GM10248 (cell line): ENCODE data around the gene SSUH2.

Experiments used
- CTCF ChIA-PET: fragments of 300-600 bp; sonication (Branson Sonifier 250); formaldehyde crosslinking; extraction: SDS; loops from one replicate; lab custom pipeline; 2021; ENCODE audit warnings: antibody characterized with exemption; lab: Yijun Ruan, JAX
- POLR2A ChIA-PET: fragments of 350-650 bp; sonication (Branson Sonifier 250); formaldehyde crosslinking; extraction: SDS; loops from one replicate; lab custom pipeline; 2020; ENCODE audit warnings: antibody characterized with exemption; lab: Yijun Ruan, JAX
- DNase-seq: peaks from one replicate; pipeline ENCODE4 v3.0.0; 2012; ENCODE audit errors: extremely low spot score
- CTCF ChIP-seq: IDR thresholded peaks from 2 replicates; pipeline ENCODE4 v1.5.1; 2012; ENCODE audit warnings: mild to moderate bottlenecking, low read depth; ENCODE audit errors: extremely low read depth, missing control alignments, control extremely low read depth

Gene SSUH2

DNA sequence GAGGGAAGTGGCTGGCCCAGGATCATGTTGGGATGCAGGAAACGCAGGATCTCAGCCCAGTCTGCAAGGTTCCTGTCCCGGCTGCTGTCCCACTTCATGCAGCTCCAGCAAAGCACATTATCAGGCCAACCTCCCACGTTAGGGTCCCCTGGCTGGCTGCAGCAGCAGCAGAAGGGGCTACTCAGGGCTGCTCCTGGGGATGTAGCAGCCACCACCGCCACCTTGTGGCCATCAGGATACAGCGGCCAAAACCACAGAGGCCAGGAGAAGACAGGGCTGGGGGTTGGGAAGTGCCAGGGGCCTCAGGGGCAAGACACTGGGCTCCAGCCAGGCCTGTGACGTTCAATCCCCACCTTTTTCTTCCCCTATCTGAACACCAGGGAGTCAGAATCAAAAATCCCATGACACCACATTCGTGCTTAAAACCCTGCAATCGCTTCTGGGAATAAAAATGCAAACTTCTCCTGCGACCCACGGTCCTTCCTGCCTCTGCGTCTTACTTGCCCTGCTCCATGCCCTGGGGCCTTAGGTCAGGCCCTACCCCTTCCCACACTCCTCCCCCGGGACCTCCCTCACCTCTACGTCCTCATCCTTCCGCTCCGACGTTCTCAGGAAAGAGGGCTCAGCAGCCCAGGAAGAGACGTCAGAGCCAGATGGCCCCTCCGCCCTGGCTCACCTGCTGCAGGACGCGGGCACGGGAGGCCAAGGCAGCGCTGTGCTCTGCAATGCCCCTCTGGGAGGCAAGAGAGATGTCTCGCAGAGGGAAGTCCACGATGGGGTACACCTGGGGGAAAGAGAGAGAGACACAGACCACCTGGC is 21.5 kb downstream of the SSUH2 start:
- ChIA-PET CTCF (interaction anchor here (0.9 to 1.4 kb wide), 6 partner anchors 16 to 302 kb away, joined by 3 to 8 read pairs (median 4); partner anchors contain the start of gene LMCD1), POLR2A (no interaction called here)
- peak; percentile 85 for DNase-seq
- peak; percentile 88 for TF ChIP-seq CTCF

GRCh38 chr3:8621872-8622271 is 22.7 kb downstream of the SSUH2 start:
- no peak for DNase-seq
- POLR2A ChIA-PET: no interaction called here
- CTCF ChIA-PET: interaction anchor here (0.9 to 1.6 kb wide), 13 partner anchors 15 to 301 kb away, joined by 3 to 8 read pairs (median 3); partner anchors contain the start of gene LMCD1
- TF ChIP-seq CTCF: no peak

- no peak for TF ChIP-seq CTCF
- ChIA-PET CTCF (interaction anchor here (1.0 to 3.1 kb wide), 5 partner anchors 12 to 187 kb away, joined by 3 to 8 read pairs (median 5); no protein-coding TSS in a partner anchor), POLR2A (no interaction called here)
- no peak for DNase-seq
Measured at GRCh38 chr3:8621141-8621540, 23.5 kb downstream of the SSUH2 start.

DNA sequence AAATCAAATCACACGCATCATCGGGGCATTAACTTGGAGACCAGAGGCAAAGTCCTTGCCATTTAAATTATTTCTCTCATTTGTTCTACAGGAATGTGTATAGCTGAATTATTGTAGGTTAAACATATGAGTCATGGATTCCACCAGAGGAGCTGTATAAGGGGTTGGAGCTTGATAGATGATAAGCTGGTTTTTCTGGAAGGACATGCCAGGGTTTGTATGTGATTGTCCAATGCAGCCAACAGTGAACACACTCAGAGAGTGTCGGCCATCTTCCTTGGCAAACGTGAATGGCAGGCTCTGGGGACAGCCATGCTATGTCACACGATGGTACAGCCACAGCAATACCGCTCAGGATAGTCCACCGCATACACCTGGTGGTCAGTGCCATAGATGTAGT is 25.1 kb downstream of the SSUH2 start:
- no peak for TF ChIP-seq CTCF
- POLR2A ChIA-PET: no interaction called here
- DNase-seq: no peak
- CTCF ChIA-PET: interaction anchor here (1.4 to 3.1 kb wide), 6 partner anchors 8 to 178 kb away, joined by 3 to 8 read pairs (median 4); partner anchors contain the start of gene SSUH2

DNA sequence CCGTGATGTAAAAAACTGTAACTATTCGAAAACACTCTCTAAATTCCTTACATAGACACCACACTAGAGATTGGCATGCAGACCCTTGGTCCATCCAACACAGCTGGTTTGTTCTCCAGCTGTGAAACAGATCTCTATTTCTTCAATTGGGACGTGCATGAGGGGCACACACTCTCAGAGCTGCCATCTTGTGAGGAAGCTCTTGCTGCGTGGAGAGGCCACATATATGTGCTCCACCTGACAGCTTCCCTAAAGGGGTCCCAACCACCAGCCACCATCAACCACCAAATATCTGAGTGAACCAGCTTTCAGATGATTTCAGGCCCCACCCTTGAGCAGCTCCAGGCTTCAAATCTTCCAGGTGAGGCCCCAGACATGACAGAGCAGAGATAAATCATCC is 25.6 kb downstream of the SSUH2 start:
- ChIA-PET CTCF (interaction anchor here (1.4 to 3.1 kb wide), 5 partner anchors 8 to 39 kb away, joined by 3 to 8 read pairs (median 4); partner anchors contain the start of gene SSUH2), POLR2A (no interaction called here)
- TF ChIP-seq CTCF: no peak
- DNase-seq: no peak

DNA sequence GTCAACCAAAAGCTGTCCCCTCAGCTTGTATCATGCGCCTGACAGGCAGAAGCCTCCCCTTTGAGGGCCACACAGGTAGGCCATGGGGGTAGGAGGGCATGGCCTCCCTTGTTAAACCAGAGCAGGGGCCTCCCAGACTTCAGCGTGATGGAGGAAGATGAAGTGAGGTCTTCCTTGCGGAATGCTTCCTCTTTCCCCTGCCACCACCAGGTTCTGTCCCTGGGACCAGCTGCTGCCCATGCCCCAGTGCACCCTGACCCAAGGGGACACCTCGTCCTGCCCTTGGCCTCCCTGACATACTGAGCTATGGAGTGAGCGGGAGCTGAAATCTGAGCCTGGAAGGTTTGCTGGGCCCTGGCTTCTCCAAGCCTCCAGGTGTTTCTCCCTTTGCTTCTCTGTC is 26.7 kb downstream of the SSUH2 start:
- no peak for DNase-seq
- CTCF ChIA-PET: interaction anchor here (1.7 kb wide), 1 partner anchor 38 kb away, joined by 3 read pairs; no protein-coding TSS in a partner anchor
- POLR2A ChIA-PET: no interaction called here
- TF ChIP-seq CTCF: no peak
